ENCODE data around the gene LOXHD1. TPM values are rescaled to one million over a fixed set of nuclear protein-coding genes. Genes with fewer than 3 reads are reported as not detected.

Gene LOXHD1, protein sequence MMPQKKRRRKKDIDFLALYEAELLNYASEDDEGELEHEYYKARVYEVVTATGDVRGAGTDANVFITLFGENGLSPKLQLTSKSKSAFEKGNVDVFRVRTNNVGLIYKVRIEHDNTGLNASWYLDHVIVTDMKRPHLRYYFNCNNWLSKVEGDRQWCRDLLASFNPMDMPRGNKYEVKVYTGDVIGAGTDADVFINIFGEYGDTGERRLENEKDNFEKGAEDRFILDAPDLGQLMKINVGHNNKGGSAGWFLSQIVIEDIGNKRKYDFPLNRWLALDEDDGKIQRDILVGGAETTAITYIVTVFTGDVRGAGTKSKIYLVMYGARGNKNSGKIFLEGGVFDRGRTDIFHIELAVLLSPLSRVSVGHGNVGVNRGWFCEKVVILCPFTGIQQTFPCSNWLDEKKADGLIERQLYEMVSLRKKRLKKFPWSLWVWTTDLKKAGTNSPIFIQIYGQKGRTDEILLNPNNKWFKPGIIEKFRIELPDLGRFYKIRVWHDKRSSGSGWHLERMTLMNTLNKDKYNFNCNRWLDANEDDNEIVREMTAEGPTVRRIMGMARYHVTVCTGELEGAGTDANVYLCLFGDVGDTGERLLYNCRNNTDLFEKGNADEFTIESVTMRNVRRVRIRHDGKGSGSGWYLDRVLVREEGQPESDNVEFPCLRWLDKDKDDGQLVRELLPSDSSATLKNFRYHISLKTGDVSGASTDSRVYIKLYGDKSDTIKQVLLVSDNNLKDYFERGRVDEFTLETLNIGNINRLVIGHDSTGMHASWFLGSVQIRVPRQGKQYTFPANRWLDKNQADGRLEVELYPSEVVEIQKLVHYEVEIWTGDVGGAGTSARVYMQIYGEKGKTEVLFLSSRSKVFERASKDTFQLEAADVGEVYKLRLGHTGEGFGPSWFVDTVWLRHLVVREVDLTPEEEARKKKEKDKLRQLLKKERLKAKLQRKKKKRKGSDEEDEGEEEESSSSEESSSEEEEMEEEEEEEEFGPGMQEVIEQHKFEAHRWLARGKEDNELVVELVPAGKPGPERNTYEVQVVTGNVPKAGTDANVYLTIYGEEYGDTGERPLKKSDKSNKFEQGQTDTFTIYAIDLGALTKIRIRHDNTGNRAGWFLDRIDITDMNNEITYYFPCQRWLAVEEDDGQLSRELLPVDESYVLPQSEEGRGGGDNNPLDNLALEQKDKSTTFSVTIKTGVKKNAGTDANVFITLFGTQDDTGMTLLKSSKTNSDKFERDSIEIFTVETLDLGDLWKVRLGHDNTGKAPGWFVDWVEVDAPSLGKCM (N-terminal part only)
- total RNA-seq: under 0.01 TPM in 1 of 2 replicates, not detected in the other

DNA sequence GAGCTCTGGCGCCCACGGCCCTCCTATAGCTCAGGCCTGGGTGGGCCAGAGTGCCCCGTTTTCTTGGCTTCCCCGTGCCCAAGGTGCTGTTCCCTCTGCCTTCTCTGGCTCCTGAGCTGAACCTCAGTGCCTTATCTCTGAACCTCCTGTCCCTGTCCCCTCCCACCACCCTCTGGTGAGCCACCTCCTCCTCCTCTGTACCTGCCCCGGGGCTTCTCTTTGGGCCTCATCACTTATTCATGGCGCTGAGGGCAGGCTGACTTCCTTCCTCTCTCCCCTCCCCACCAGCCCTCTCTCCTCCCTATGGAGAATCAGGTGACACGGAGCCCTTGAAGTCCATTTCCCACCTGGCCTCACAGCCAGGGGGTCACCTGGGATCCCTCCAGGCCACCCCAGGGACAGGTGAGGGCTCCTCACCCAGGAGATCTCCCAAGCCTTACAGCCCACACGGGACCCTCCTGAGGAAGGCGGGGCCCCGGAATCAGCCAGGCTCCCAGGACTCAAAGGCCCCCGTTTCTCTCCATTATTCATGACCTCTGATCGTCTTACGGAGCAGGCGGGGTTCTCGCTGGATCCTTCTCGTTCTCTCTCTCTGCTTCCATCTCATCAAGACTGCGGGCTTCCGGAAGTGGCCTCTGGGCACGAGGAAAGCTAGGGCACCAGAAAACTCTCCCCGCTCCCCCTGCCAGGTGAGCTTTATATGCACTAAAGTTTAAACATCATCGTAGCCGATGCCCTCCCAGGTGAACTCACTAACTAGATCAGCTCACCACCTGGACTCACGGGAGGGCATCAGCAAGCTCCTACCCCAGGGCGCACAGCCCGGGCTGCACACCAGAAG lies at the start of gene LOXHD1:
LOXHD1 (minus strand) TSS at position 106 of the 841 bp plus-strand sequence. CDS start 187 bp downstream, outside the sequence.

Other genes starting within 250 kb of the LOXHD1 start
- gene ST8SIA5, start 99.8 kb upstream of the LOXHD1 start, total RNA-seq: 0.07 TPM in 1 of 2 replicates, not detected in the other